Thoracic aorta (tissue), 2 donors: ENCODE measurements around the gene TSPAN12. TPM values are rescaled to one million over a fixed set of nuclear protein-coding genes. Genes with fewer than 3 reads are reported as not detected.

Experiments
- ATAC-seq: fragments of 150-250 bp; one replicate; pipeline ENCODE4 v1.8.0; 2017; ENCODE audit warnings: low read depth; ENCODE audit not compliant: insufficient number of reproducible peaks, low FRiP score
- DNase-seq: peaks from one replicate; pipeline ENCODE4 v3.0.0-alpha.2; 2020; ENCODE audit warnings: low spot score
- H3K27ac ChIP-seq, 2 donors: fragments of 200-600 bp; sonication (generic); 1 replicate in 1 of 2; 2 replicates in 1 of 2; pipeline ENCODE4 v1.5.1; 2016; ENCODE audit warnings: mild to moderate bottlenecking in 2 of 2, moderate library complexity in 2 of 2
- H3K27me3 ChIP-seq: fragments of 200-600 bp; sonication (generic); replicated peaks from 2 replicates; pipeline ENCODE4 v1.6.0; 2016; ENCODE audit warnings: mild to moderate bottlenecking; ENCODE audit not compliant: insufficient read depth
- H3K36me3 ChIP-seq: fragments of 200-600 bp; sonication (generic); one replicate; pipeline ENCODE4 v1.5.1; 2016
- H3K4me1 ChIP-seq, 2 donors: fragments of 200-600 bp; sonication (generic); 1 replicate in 1 of 2; 2 replicates in 1 of 2; pipeline versions ENCODE4 v1.5.1 to v1.6.0; 2016; ENCODE audit warnings: low read depth in 2 of 2, mild to moderate bottlenecking in 1 of 2; ENCODE audit not compliant: control insufficient read depth in 1 of 2
- H3K4me3 ChIP-seq: fragments of 200-600 bp; sonication (generic); 2 replicates; pipeline ENCODE4 v1.5.1; 2016; ENCODE audit warnings: mild to moderate bottlenecking
- H3K9me3 ChIP-seq: fragments of 200-600 bp; sonication (generic); 2 replicates; pipeline ENCODE4 v1.5.1; 2016
- CTCF ChIP-seq: fragments of 200-600 bp; sonication (generic); IDR thresholded peaks from one replicate; pipeline ENCODE4 v1.5.1; 2019; ENCODE audit warnings: antibody characterized with exemption
- total RNA-seq, 2 donors: library from RNA; depleted of rRNA; stranded (reverse); fragments of >200 nt; gene quantifications; one replicate each; pipeline versions ENCODE4 v1.1.0 to v1.2.3, GENCODE V29; 2016

TSPAN12 gene
- total RNA-seq, 2 donors from 2014 or later = 10.8 to 12.6 TPM

GRCh38 chr7:120806669-120807068, 51.3 kb downstream of the TSPAN12 start:
- ATAC-seq = no peak
- Histone ChIP-seq H3K27ac (peak overlapping the region; percentile 24 to 30), H3K9me3 (no peaks in the 10 kb centered on the region), H3K4me1 (peaks cover 10 to 19% of the 10 kb centered on the region in 2 donors), H3K4me3 (no peak overlapping the region), H3K27me3 (no peaks in the 10 kb centered on the region), H3K36me3 (no peaks in the 10 kb centered on the region)
- DNase-seq = no peak
- no peak for TF ChIP-seq CTCF

GRCh38 chr7:120805636-120806388, 52.1 kb downstream of the TSPAN12 start:
- peak; percentile 85 for ATAC-seq
- TF ChIP-seq CTCF = peak; percentile 75
- no peaks in the 10 kb centered on the region for H3K36me3 ChIP-seq
- no peaks in the 10 kb centered on the region for H3K27me3 ChIP-seq
- H3K9me3 ChIP-seq = no peaks in the 10 kb centered on the region
- H3K4me1 ChIP-seq = peaks cover 10 to 19% of the 10 kb centered on the region in 2 donors
- H3K4me3 ChIP-seq = no peak overlapping the region
- DNase-seq = no peak
- H3K27ac ChIP-seq = peak overlapping the region in 1 of 2 donors; percentile 30

GRCh38 chr7:120802751-120803150, 55.2 kb downstream of the TSPAN12 start:
- ATAC-seq = no peak
- H3K36me3 ChIP-seq = no peaks in the 10 kb centered on the region
- no peak for DNase-seq
- H3K4me1 ChIP-seq = peaks cover 10 to 17% of the 10 kb centered on the region in 2 donors
- no peak overlapping the region for H3K27ac ChIP-seq
- H3K9me3 ChIP-seq = no peaks in the 10 kb centered on the region
- no peaks in the 10 kb centered on the region for H3K27me3 ChIP-seq
- TF ChIP-seq CTCF = no peak
- H3K4me3 ChIP-seq = no peak overlapping the region

- H3K27me3 ChIP-seq = no peaks in the 10 kb centered on the region
- no peak for ATAC-seq
- H3K36me3 ChIP-seq = no peaks in the 10 kb centered on the region
- DNase-seq = no peak
- no peaks in the 10 kb centered on the region for H3K4me1 ChIP-seq
- no peaks in the 10 kb centered on the region for H3K9me3 ChIP-seq
- H3K4me3 ChIP-seq = no peak overlapping the region
- TF ChIP-seq CTCF = no peak
- no peak overlapping the region for H3K27ac ChIP-seq
Measured at GRCh38 chr7:120799813-120800475, 58.0 kb downstream of the TSPAN12 start.

GRCh38 chr7:120799147-120799546, 58.8 kb downstream of the TSPAN12 start:
- H3K36me3 ChIP-seq = no peaks in the 10 kb centered on the region
- H3K27ac ChIP-seq = no peak overlapping the region
- ATAC-seq = no peak
- TF ChIP-seq CTCF = no peak
- H3K27me3 ChIP-seq = no peaks in the 10 kb centered on the region
- no peak overlapping the region for H3K4me3 ChIP-seq
- no peak for DNase-seq
- no peaks in the 10 kb centered on the region for H3K4me1 ChIP-seq
- no peaks in the 10 kb centered on the region for H3K9me3 ChIP-seq
